AG08395 (cell line): ENCODE measurements around the gene EHD4.
A peak's percentile ranks its signal among the peaks of the same experiment; 100 is the strongest.

ENCODE experiments used
- DNase-seq: peaks from one replicate; pipeline ENCODE4 v3.0.0; 2012; ENCODE audit warnings: mixed read lengths, low spot score

The EHD4 gene

GRCh38 chr15:41895491-41895890, 76.9 kb downstream of the EHD4 start:
- no peak for DNase-seq

GRCh38 chr15:41894791-41895463, 77.4 kb downstream of the EHD4 start:
- DNase-seq = peak; percentile 93

GRCh38 chr15:41894251-41894790, 78.0 kb downstream of the EHD4 start:
- DNase-seq = no peak

DNA sequence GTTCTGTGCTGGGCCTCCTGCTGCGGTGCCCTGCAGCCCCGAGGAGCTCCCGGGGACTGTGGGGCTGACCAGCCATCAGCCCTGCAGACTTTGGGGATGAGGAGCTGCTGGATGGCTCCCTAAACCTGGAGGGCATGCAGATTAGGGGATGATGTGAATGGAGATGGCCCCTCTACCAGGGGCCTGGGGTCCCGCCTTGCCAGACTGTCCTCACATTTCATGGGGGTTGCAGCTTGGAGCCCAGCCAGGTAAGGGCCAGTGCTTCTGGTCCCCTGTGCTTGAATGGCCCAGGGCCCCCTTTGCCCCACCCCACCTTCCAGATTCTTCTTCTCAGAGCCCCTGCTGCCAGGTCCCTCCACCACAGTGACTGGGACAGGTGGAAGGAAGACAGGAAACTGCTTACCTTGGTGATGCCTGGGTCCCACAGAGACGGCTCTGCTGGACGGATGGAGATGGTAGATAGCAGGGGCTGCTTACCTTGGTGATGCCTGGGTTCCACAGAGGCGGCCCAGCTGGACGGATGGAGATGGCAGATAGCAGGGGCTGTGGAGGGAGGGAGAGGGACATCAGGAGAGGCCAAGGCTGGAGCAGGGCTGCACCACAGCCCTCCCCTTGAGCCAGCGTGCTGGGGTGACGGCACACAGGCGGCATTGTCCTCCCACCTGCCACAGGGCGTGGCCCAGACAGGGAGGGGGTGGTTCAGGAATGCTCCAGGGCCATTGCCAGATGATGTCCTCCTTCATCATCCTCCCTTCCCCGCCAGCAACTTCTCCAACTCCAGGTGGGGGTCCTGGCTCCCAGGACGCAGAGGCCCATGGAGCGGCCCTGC, 78.7 kb downstream of the EHD4 start, which contains the start of gene SPTBN5:
Gene SPTBN5 (minus strand): TSS at position 632 of the 829 bp plus-strand sequence. CDS start 556 bp downstream, at position 76.
- DNase-seq = no peak

DNA sequence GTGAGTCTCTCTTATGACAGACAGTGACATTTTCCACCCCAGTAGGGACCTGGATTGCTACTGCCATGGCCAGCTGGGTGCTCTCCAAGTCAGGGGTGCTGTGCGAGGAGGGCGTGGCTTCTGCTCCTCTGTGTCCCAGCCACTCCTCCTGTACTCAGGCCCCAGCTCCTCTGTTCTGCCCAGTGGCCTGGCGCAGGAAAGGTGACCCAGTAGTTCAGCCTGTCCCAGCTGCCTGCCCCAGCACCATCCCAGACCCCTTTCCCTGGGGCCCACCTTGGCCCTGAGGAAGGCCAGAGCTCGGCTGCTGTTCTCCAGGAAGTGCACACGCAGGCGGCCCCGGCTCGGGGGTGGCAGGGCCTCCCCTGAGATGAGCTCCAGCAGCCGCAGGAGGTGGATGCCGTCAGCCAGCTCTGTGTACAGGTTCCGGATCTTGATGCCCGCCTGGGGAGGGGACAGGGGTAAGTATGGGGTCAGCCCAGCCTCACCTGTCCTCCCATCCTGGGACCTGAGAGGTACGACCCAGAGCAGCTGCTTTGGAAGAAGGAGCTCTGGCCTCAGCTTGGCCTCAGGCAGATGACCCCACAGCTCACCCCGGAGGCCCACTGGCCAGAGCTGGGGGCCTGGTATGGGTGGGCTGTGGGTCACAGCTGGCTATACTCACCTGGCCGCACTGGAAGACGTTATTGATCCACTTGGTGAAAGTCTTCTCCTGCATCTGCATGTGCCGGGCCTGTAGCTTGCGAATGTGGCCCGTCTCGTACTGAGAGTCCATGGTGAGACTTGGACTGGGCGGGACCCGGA, 79.5 kb downstream of the EHD4 start:
- DNase-seq = no peak

- no peak for DNase-seq
Measured at GRCh38 chr15:41891946-41892345, 80.4 kb downstream of the EHD4 start.

GRCh38 chr15:41891226-41891625, 81.1 kb downstream of the EHD4 start:
- no peak for DNase-seq

DNA sequence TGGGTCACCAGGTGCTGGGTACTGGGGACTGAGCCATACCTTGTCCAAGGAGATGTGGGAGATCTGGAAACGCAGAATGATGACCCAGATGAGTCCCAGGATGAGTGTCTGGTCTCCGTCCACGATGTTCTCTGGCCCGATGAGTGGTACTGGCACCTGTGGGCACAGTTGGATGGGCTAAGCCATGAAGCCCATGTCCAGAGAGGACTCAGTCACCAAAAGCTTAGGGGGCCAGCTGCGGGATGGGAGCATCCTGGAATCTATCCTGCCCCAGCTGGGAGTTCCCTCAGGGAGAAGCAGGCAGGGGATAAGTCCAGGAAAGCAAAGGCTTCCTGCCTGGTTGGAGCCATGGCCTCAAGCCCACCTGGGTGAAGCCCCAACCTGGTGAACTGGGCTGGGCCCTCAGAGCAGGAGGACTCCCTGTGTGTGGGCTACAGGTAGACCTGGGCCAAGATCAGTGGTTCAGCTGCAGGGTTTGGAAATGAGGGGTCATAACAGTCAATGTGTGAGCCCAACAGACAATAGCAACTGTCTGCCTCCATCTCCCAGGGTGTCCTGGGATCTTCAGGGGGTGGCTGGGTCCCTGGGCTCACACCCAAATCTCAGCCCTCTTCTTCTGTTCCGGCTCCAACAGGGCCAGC, 82.2 kb downstream of the EHD4 start:
- DNase-seq = no peak

- no peak for DNase-seq
Measured at GRCh38 chr15:41888662-41889253, 83.6 kb downstream of the EHD4 start.

DNA sequence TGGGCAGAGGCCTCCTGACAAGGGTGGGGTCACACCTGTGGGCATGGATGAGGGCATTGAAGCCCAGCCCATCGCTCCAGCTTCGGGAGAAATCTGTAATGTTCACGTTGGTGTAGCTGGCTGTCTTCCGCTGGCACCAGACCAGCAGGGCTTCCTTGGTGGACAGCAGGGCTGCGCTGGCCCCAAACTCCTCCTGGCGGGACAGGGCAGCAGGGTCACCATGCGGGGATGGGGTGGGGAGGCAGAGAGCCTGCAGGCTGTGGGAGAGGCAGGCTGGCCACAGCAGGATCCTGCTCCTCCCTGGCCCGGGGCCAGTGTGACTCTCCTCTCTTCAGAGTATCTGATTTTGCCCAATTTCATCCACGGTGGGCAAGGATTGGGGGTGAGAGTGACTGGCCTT, 84.5 kb downstream of the EHD4 start:
- DNase-seq = no peak

DNA sequence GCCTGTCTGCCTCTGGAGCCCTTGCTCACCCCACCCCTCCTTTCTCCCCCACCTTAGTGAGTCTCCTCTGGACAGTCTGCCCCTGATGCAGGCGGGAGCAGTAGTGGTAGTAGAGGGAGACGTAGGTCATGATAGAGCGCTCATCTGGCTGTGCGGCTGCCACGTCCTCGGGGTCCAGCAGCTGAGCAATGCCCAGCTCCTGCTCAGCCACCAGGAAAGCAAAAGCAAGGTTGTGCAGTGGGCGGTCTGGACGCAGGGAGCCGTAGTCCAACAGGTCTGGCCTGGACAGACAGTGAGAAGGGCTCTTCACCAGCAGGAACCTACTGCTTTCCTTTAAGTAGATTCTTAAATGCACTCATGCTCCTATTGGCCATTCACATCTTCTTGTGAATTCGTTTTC, 85.2 kb downstream of the EHD4 start:
- no peak for DNase-seq

- DNase-seq = no peak
Measured at GRCh38 chr15:41886741-41887140, 85.6 kb downstream of the EHD4 start.

GRCh38 chr15:41885841-41886240, 86.5 kb downstream of the EHD4 start:
- no peak for DNase-seq

DNA sequence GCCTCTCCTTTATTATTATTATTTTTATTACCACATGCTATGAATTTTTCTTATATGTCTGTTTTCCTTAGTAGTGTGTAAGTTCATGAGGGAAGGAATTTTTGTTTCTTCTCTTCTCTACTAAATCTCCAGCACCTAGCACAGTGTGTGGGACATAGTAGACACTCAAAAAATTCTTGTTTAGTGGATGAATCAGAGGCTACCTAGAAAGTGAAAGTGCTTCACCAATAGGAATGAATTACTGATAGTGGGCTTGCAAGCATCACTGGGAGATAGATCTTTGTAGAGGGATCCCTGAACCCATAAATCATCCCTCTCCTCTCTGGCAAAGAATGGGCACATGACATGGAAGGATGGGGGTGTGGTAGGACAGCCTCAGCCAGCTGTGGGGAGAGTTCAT, 87.0 kb downstream of the EHD4 start:
- DNase-seq = no peak

- no peak for DNase-seq
Measured at GRCh38 chr15:41884458-41884857, 87.9 kb downstream of the EHD4 start.

DNA sequence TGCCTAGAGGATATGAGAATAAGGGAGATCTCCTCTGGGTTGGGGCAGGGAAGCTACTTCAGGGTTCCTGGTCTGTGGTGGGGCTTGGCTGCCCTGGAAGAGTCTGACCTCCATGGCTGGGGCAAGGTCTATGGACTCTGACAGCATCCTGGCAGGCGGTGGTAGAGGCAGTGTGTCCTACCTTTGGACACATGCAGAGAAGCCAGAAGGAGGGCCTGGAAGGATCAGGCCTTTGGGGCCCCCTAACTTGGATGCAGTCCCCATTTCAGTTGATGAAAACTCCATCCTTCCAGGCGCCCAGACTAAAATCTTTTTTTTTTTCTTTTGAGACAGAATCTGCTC, 88.9 kb downstream of the EHD4 start:
- no peak for DNase-seq

DNA sequence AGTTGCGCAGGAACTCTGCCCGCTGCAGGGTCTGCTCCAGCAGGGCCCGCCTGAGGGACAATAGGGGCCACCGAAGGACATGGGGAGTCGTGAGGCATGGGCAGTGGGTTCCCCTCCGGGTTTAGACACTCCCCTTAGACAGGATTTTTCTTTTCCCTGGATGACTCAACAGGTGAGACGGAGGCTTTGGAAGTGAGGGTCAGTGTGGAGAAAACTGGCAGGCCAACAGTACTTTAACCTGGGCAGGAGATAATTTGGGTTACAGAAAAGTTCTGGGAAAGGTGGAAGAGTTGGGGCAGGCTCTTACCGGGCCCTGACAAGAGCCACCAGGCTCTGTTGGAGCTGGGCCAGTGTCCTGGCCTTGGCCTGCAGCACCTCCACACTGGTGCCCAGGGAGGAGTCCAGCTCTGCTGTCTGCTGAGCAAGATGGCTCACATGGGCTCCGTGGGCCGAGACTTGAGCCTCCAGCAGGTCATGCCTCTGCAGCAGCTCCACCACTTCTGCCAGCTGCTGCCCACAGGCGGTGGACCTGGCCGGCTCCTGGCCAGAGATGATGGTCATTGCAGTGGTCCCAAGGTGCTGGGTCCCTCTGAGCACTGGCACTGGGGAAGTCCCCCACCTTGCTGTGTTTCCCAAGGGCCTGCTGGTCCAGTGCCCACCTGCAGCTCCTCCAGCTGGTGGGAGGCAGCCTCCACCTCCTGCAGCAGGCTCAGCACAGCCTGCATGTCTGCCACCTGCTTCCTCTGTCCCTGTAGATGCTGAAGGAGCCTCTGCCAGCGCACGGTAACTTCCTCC, 89.5 kb downstream of the EHD4 start:
- no peak for DNase-seq

GRCh38 chr15:41881920-41882688, 90.3 kb downstream of the EHD4 start:
- DNase-seq = no peak

GRCh38 chr15:41881550-41881919, 90.8 kb downstream of the EHD4 start:
- no peak for DNase-seq

GRCh38 chr15:41881086-41881485, 91.3 kb downstream of the EHD4 start:
- DNase-seq = no peak
